ENCODE results near the gene CARS1. TPM values are rescaled to one million over a fixed set of nuclear protein-coding genes. Genes with fewer than 3 reads are reported as not detected.
A peak's percentile ranks its signal among the peaks of the same experiment; 100 is the strongest.

The CARS1 gene
- total RNA-seq, 2 donors from 2014 or later = 15.8 to 20.8 TPM

GRCh38 chr11:3043315-3043871 lies 13.8 kb downstream of the CARS1 start:
- ATAC-seq (peak; percentile 74), DNase-seq (peak; percentile 59 to 90 (median 63))
- no peaks in the 10 kb centered on the region for H3K9me3 ChIP-seq
- H3K4me1 ChIP-seq = peaks cover 35% of the 10 kb centered on the region
- peak overlapping the region in 3 of 4 donors; percentile 43 to 69 (median 56) for H3K27ac ChIP-seq
- H3K36me3 ChIP-seq (replicated peaks in 1 of 2; ENCODE audit: insufficient read depth in 1 of 2, low read depth in 2 of 2) = peaks cover 0 to 7% of the 10 kb centered on the region in 2 donors
- no peak overlapping the region for H3K4me3 ChIP-seq
- no peaks in the 10 kb centered on the region for H3K27me3 ChIP-seq
- intact Hi-C loops (cut with DNase I) = no loop called here
- TF ChIP-seq CTCF (IDR thresholded peaks at IDR 0.05) (no peak), POLR2A (IDR thresholded peaks at IDR 0.05) (no peak)
- 47 to 54% methylated on average over 12 to 16 of the region's 16 CpGs for WGBS, 2 donors

GRCh38 chr11:3042496-3043314 lies 14.5 kb downstream of the CARS1 start:
- Histone ChIP-seq H3K4me1 (peaks cover 35% of the 10 kb centered on the region), H3K36me3 (replicated peaks in 1 of 2; ENCODE audit: insufficient read depth in 1 of 2, low read depth in 2 of 2) (peaks cover 6 to 11% of the 10 kb centered on the region in 2 donors), H3K27ac (peak overlapping the region in 3 of 4 donors; percentile 43 to 69 (median 56)), H3K4me3 (no peak overlapping the region), H3K9me3 (no peaks in the 10 kb centered on the region), H3K27me3 (no peaks in the 10 kb centered on the region)
- DNase-seq = peak in 1 of 4 donors; percentile 60
- peak; percentile 12 for ATAC-seq
- TF ChIP-seq CTCF (IDR thresholded peaks at IDR 0.05) (no peak), POLR2A (IDR thresholded peaks at IDR 0.05) (no peak)
- 60 to 68% methylated on average over 2 to 11 of the region's 11 CpGs for WGBS, 2 donors
- intact Hi-C loops (cut with DNase I) = no loop called here

GRCh38 chr11:3041699-3042441 lies 15.4 kb downstream of the CARS1 start:
- Histone ChIP-seq H3K36me3 (replicated peaks in 1 of 2; ENCODE audit: insufficient read depth in 1 of 2, low read depth in 2 of 2) (peaks cover 8 to 12% of the 10 kb centered on the region in 2 donors), H3K27ac (peak overlapping the region in 1 of 4 donors; percentile 39), H3K9me3 (no peaks in the 10 kb centered on the region), H3K4me3 (no peak overlapping the region), H3K27me3 (no peaks in the 10 kb centered on the region), H3K4me1 (peaks cover 35% of the 10 kb centered on the region)
- no peak for ATAC-seq
- TF ChIP-seq POLR2A (IDR thresholded peaks at IDR 0.05) = no peak
- TF ChIP-seq CTCF (IDR thresholded peaks at IDR 0.05) = no peak
- intact Hi-C loops (cut with DNase I) = no loop called here
- peak in 2 of 4 donors; percentile 19 to 42 for DNase-seq
- 79 to 88% methylated on average over 16 to 17 of the region's 17 CpGs for WGBS, 2 donors

- ATAC-seq (no peak), DNase-seq (no peak)
- peaks cover 8 to 13% of the 10 kb centered on the region in 2 donors for H3K36me3 ChIP-seq (replicated peaks in 1 of 2; ENCODE audit: insufficient read depth in 1 of 2, low read depth in 2 of 2)
- intact Hi-C loops (cut with DNase I) = no loop called here
- 79 to 85% methylated on average over 9 of the region's 9 CpGs for WGBS, 2 donors
- H3K9me3 ChIP-seq = no peaks in the 10 kb centered on the region
- H3K27ac ChIP-seq = no peak overlapping the region
- H3K4me3 ChIP-seq = no peak overlapping the region
- H3K4me1 ChIP-seq = peaks cover 35% of the 10 kb centered on the region
- TF ChIP-seq CTCF (IDR thresholded peaks at IDR 0.05) = no peak
- TF ChIP-seq POLR2A (IDR thresholded peaks at IDR 0.05) = no peak
- no peaks in the 10 kb centered on the region for H3K27me3 ChIP-seq
These were observed 16.3 kb downstream of the CARS1 start for GRCh38 chr11:3040881-3041280.

All from body of pancreas (tissue), 4 donors.